Tibial artery (tissue), 4 donors: Measurements from ENCODE around the gene NLN.

ENCODE experiments used
- DNase-seq, 2 donors: peaks; one replicate each; pipeline ENCODE4 v3.0.0-alpha.2; 2019
- H3K27ac ChIP-seq, 2 donors: fragments of 200-600 bp; sonication (generic) in 1 of 2; 1 replicate in 1 of 2; 2 replicates in 1 of 2; pipeline ENCODE4 v1.5.1; 2018 to 2019; ENCODE audit warnings: mild to moderate bottlenecking in 1 of 2
- H3K27me3 ChIP-seq, 2 donors: fragments of 200-600 bp; sonication (generic) in 1 of 2; one replicate each; pipeline versions ENCODE4 v1.5.1 to v1.6.0; 2016 to 2019
- H3K36me3 ChIP-seq, 3 donors: fragments of 200-600 bp; sonication (generic) in 2 of 3; one replicate each; pipeline ENCODE4 v1.5.1; 2016 to 2019; ENCODE audit warnings: mild to moderate bottlenecking in 2 of 3
- H3K4me1 ChIP-seq, 4 donors: fragments of 200-600 bp; sonication (generic) in 2 of 4; 1 replicate in 3 of 4; 2 replicates in 1 of 4; pipeline ENCODE4 v1.5.1; 2016 to 2019
- H3K4me3 ChIP-seq, 2 donors: fragments of 200-600 bp; sonication (generic) in 1 of 2; 1 replicate in 1 of 2; 2 replicates in 1 of 2; pipeline ENCODE4 v1.5.1; 2018 to 2019; ENCODE audit warnings: mild to moderate bottlenecking in 2 of 2
- H3K9me3 ChIP-seq, 3 donors: fragments of 200-600 bp; sonication (generic) in 1 of 3; one replicate each; pipeline ENCODE4 v1.5.1; 2016 to 2019
- CTCF ChIP-seq, 2 experiments: fragments of 200-600 bp in 1 of 2; fragments of 450-650 bp in 1 of 2; IDR thresholded peaks; one replicate each; pipeline ENCODE4 v1.5.1; 2017 to 2019; ENCODE audit warnings: antibody characterized with exemption in 2 of 2, mild to moderate bottlenecking in 1 of 2, moderate library complexity in 1 of 2
- intact Hi-C: fragments of 100-400 bp; cut with DNase I; formaldehyde crosslinking; loops from one replicate; pipeline ENCODE4 v1.15.0; 2023; ENCODE audit warnings: low total_unique reads

Gene NLN

GRCh38 chr5:65791712-65792673, 70.0 kb downstream of the NLN start:
- H3K9me3 ChIP-seq: no peaks in the 10 kb centered on the region
- H3K4me3 ChIP-seq: no peak overlapping the region
- no peaks in the 10 kb centered on the region for H3K27me3 ChIP-seq
- H3K36me3 ChIP-seq: peaks cover 19 to 43% (median 35%) of the 10 kb centered on the region in 3 donors
- H3K27ac ChIP-seq: no peak overlapping the region
- no peak for DNase-seq
- TF ChIP-seq CTCF (IDR thresholded peaks at IDR 0.05): no peak
- no peaks in the 10 kb centered on the region for H3K4me1 ChIP-seq
- intact Hi-C loops: no loop called here

GRCh38 chr5:65796269-65796668, 74.3 kb downstream of the NLN start:
- Histone ChIP-seq H3K4me1 (no peaks in the 10 kb centered on the region), H3K36me3 (peaks cover 0 to 16% (median 15%) of the 10 kb centered on the region in 3 donors), H3K4me3 (no peak overlapping the region), H3K27me3 (no peaks in the 10 kb centered on the region), H3K9me3 (no peaks in the 10 kb centered on the region), H3K27ac (no peak overlapping the region)
- DNase-seq: no peak
- no peak for TF ChIP-seq CTCF (IDR thresholded peaks at IDR 0.05)
- intact Hi-C loops: no loop called here

GRCh38 chr5:65796751-65797316, 74.8 kb downstream of the NLN start:
- Histone ChIP-seq H3K4me1 (no peaks in the 10 kb centered on the region), H3K9me3 (no peaks in the 10 kb centered on the region), H3K36me3 (peaks cover under 1 to 16% (median 15%) of the 10 kb centered on the region in 3 donors), H3K4me3 (no peak overlapping the region), H3K27ac (no peak overlapping the region), H3K27me3 (no peaks in the 10 kb centered on the region)
- TF ChIP-seq CTCF (IDR thresholded peaks at IDR 0.05): no peak
- intact Hi-C loops: no loop called here
- no peak for DNase-seq

GRCh38 chr5:65797481-65797880, 75.5 kb downstream of the NLN start:
- H3K4me1 ChIP-seq: no peaks in the 10 kb centered on the region
- no peaks in the 10 kb centered on the region for H3K9me3 ChIP-seq
- intact Hi-C loops: no loop called here
- TF ChIP-seq CTCF (IDR thresholded peaks at IDR 0.05): no peak
- DNase-seq: no peak
- H3K4me3 ChIP-seq: no peak overlapping the region
- no peaks in the 10 kb centered on the region for H3K27me3 ChIP-seq
- peaks cover 5 to 16% (median 13%) of the 10 kb centered on the region in 3 donors for H3K36me3 ChIP-seq
- H3K27ac ChIP-seq: no peak overlapping the region

GRCh38 chr5:65799857-65800256, 77.9 kb downstream of the NLN start:
- peaks cover 3 to 13% (median 5%) of the 10 kb centered on the region in 3 donors for H3K36me3 ChIP-seq
- no peaks in the 10 kb centered on the region for H3K4me1 ChIP-seq
- TF ChIP-seq CTCF (IDR thresholded peaks at IDR 0.05): no peak
- H3K27ac ChIP-seq: no peak overlapping the region
- DNase-seq: no peak
- intact Hi-C loops: no loop called here
- no peaks in the 10 kb centered on the region for H3K9me3 ChIP-seq
- no peak overlapping the region for H3K4me3 ChIP-seq
- no peaks in the 10 kb centered on the region for H3K27me3 ChIP-seq
